Astrocyte (in vitro differentiated cells and primary cell): ENCODE results near the gene HNF4A.

ENCODE experiments used
- EZH2 ChIP-seq: IDR thresholded peaks from 2 replicates; pipeline ENCODE4 v1.6.1; 2012; ENCODE audit warnings: mild to moderate bottlenecking, low read length, inconsistent platforms; ENCODE audit not compliant: insufficient read depth
- TF ChIP-seq, protein P1 (sequence below): IDR thresholded peaks from 2 replicates; pipeline ENCODE4 v1.5.1; 2011; ENCODE audit warnings: low read depth, mild to moderate bottlenecking, inconsistent platforms, low read length, moderate library complexity; ENCODE audit not compliant: insufficient read depth

GRCh38 chr20:44410583-44411019 is 55.1 kb downstream of the HNF4A start:
- TF ChIP-seq, protein P1, sequence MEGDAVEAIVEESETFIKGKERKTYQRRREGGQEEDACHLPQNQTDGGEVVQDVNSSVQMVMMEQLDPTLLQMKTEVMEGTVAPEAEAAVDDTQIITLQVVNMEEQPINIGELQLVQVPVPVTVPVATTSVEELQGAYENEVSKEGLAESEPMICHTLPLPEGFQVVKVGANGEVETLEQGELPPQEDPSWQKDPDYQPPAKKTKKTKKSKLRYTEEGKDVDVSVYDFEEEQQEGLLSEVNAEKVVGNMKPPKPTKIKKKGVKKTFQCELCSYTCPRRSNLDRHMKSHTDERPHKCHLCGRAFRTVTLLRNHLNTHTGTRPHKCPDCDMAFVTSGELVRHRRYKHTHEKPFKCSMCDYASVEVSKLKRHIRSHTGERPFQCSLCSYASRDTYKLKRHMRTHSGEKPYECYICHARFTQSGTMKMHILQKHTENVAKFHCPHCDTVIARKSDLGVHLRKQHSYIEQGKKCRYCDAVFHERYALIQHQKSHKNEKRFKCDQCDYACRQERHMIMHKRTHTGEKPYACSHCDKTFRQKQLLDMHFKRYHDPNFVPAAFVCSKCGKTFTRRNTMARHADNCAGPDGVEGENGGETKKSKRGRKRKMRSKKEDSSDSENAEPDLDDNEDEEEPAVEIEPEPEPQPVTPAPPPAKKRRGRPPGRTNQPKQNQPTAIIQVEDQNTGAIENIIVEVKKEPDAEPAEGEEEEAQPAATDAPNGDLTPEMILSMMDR: no peak
- TF ChIP-seq EZH2: no peak
